Gastrocnemius medialis (tissue), 4 donors: ENCODE measurements around the gene LYL1. TPM values are rescaled to one million over a fixed set of nuclear protein-coding genes. Genes with fewer than 3 reads are reported as not detected.

Experiments used
- ATAC-seq, 2 donors: fragments of 150-250 bp; one replicate each; pipeline ENCODE4 v1.9.1; 2016
- DNase-seq, 2 donors: peaks; one replicate each; pipeline ENCODE4 v3.0.0-alpha.2; 2019
- H3K27ac ChIP-seq, 4 donors: fragments of 200-600 bp; sonication (generic); 1 replicate in 1 of 4; 2 replicates in 3 of 4; pipeline ENCODE4 v1.5.1; 2016 to 2018; ENCODE audit warnings: mild to moderate bottlenecking in 2 of 4, moderate library complexity in 1 of 4
- H3K27me3 ChIP-seq, 3 donors: fragments of 200-600 bp; sonication (generic) in 2 of 3; 1 replicate in 1 of 3; 2 replicates in 2 of 3; pipeline versions ENCODE4 v1.5.1 to v1.6.0; 2016 to 2019; ENCODE audit warnings: mild to moderate bottlenecking in 1 of 3, moderate library complexity in 1 of 3
- H3K36me3 ChIP-seq, 2 donors: fragments of 200-600 bp; sonication (generic) in 1 of 2; one replicate each; pipeline ENCODE4 v1.5.1; 2017 to 2018
- H3K4me1 ChIP-seq, 2 donors: fragments of 200-600 bp; sonication (generic) in 1 of 2; one replicate each; pipeline ENCODE4 v1.5.1; 2016 to 2017; ENCODE audit warnings: mild to moderate bottlenecking in 2 of 2
- H3K4me3 ChIP-seq, 4 donors: fragments of 200-600 bp; sonication (generic) in 3 of 4; 1 replicate in 1 of 4; 2 replicates in 3 of 4; pipeline ENCODE4 v1.5.1; 2016 to 2019; ENCODE audit warnings: mild to moderate bottlenecking in 2 of 4
- H3K9me3 ChIP-seq, 3 donors: fragments of 200-600 bp; sonication (generic) in 2 of 3; 1 replicate in 1 of 3; 2 replicates in 2 of 3; pipeline ENCODE4 v1.5.1; 2016 to 2019
- POLR2A ChIP-seq, 2 donors: fragments of 450-650 bp; IDR thresholded peaks; one replicate each; pipeline ENCODE4 v1.6.1; 2017; ENCODE audit warnings: antibody characterized with exemption in 2 of 2, mild to moderate bottlenecking in 2 of 2, moderate library complexity in 2 of 2
- in situ Hi-C, 4 donors: fragments of 200-750 bp; cut with MboI; loops; one replicate each; pipeline versions ENCODE4 v1.15.0 to v1.8.0; 2017; ENCODE audit warnings: low sequenced_read_pairs in 4 of 4
- intact Hi-C: fragments of 100-400 bp; cut with DNase I; formaldehyde crosslinking; loops from one replicate; pipeline ENCODE4 v1.15.1; 2023; ENCODE audit warnings: low total_unique reads
- total RNA-seq, 4 donors: library from RNA; depleted of rRNA; stranded (reverse); fragments of >200 nt; gene quantifications; one replicate each; pipeline versions ENCODE4 v1.1.0 to v1.2.3, GENCODE V29; 2016
- TF ChIP-seq, protein P1 (sequence below), 5 experiments: fragments of 450-650 bp in 3 of 5; fragments of 200-600 bp in 2 of 5; sonication (generic) in 2 of 5; IDR thresholded peaks in 4 of 5; conservative IDR thresholded peaks in 1 of 5; 1 replicate in 4 of 5; 2 replicates in 1 of 5; pipeline ENCODE4 v1.5.1; 2016 to 2019; ENCODE audit warnings: antibody characterized with exemption in 5 of 5, mild to moderate bottlenecking in 3 of 5, moderate library complexity in 3 of 5

The LYL1 gene
- total RNA-seq, 4 donors from 2014 or later = 2.6 to 5.0 (median 3.1) TPM

DNA sequence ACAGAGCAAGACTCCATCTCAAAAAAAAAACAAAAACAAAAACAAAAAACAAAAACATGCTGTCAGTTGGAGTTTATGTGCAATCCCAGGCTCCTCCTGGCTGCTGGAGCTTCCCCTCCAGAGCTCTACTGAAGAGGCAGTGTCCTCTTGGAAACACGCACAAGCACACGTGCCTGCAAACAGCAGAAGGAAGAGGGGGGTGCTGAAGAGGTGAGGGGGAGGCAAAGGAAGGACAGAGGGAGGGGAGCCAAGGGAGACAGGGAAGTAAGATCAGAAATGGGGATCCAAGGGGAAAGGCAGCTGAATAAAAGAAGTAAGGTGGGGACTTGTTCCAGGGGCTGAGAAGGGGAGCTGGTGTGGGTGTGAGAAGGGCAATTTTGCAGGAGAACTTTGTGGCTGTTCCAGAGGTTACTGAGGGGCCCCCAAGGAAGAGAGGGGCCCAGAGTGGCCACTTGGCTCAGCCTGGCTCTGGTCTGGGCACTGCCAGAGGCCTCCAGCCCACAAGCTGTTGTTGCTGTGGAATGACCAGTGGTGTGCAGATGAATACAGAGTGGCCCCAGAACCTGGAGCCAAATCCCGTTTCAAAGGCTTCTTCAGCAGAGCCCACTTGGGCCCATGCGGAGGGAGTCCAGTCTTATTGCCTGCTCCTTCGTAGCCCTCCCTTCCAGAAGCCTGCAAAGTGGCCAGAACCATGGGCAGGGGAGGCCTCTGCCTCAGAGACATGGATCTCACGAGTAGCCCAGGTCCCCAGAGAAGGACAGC lies 34.4 kb downstream of the LYL1 start:
- DNase-seq = peak in 1 of 2 donors; percentile 63
- Histone ChIP-seq H3K27me3 (no peaks in the 10 kb centered on the region), H3K4me1 (peaks cover 78 to 88% of the 10 kb centered on the region in 2 donors), H3K4me3 (no peak overlapping the region), H3K36me3 (no peaks in the 10 kb centered on the region), H3K9me3 (no peaks in the 10 kb centered on the region), H3K27ac (peak overlapping the region; percentile 92 to 100 (median 96))
- TF ChIP-seq, protein P1, sequence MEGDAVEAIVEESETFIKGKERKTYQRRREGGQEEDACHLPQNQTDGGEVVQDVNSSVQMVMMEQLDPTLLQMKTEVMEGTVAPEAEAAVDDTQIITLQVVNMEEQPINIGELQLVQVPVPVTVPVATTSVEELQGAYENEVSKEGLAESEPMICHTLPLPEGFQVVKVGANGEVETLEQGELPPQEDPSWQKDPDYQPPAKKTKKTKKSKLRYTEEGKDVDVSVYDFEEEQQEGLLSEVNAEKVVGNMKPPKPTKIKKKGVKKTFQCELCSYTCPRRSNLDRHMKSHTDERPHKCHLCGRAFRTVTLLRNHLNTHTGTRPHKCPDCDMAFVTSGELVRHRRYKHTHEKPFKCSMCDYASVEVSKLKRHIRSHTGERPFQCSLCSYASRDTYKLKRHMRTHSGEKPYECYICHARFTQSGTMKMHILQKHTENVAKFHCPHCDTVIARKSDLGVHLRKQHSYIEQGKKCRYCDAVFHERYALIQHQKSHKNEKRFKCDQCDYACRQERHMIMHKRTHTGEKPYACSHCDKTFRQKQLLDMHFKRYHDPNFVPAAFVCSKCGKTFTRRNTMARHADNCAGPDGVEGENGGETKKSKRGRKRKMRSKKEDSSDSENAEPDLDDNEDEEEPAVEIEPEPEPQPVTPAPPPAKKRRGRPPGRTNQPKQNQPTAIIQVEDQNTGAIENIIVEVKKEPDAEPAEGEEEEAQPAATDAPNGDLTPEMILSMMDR (IDR thresholded peaks at IDR 0.05 in 4 of 5, conservative IDR thresholded peaks at IDR 0.05 in 1 of 5) = no peak
- no peak for TF ChIP-seq POLR2A (IDR thresholded peaks at IDR 0.05)
- intact Hi-C loops = no loop called here
- in situ Hi-C loops = no loop called here
- peak in 1 of 2 donors; percentile 14 for ATAC-seq

DNA sequence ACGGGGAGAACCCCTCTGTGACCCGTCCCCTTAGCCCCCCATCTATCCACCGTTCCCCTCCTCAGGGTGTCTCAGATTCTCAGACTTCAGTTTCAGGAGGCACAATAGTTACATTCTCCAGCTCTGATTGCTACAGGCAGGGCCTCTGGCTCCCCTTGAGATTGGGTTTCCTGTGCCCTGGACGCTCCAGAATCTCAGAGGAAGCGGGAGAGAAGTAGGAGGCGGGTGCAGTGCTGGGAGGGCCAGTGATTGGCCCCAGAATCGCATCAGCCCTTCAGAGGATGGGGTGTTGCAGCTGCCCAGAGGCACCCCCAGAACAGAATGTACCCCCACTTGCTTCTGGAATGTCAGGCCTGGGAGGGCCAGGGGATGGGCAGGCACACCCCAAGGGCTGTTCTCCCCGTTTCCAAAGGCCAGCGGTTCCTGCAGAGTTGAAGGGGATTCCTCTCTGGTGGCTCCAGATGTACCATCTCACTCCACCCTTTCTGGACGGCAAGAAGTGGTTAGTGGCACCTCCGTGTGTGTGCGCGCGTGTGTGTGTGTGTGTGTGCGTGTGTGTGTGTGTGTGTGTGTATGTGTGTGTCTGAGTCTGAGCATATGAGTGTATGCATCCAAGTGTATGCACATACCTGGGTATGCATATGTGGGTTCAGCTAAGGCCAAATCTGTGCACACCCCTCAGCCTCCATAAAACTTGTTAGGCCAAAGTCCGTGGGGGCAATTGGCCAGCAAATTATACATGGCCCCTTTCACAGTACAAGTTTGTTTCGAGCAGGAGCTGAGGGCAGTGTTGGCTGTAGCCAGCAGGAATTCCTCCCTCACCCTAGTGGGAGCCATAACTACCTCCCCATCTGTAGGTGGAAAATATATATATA lies 35.5 kb downstream of the LYL1 start:
- peak in 1 of 2 donors; percentile 65 for DNase-seq
- intact Hi-C loops = no loop called here
- H3K4me3 ChIP-seq = no peak overlapping the region
- no peaks in the 10 kb centered on the region for H3K27me3 ChIP-seq
- ATAC-seq = peak in 1 of 2 donors; percentile 19
- no peaks in the 10 kb centered on the region for H3K36me3 ChIP-seq
- in situ Hi-C loops = no loop called here
- H3K4me1 ChIP-seq = peaks cover 89 to 99% of the 10 kb centered on the region in 2 donors
- H3K27ac ChIP-seq = peak overlapping the region; percentile 92 to 100 (median 96)
- no peaks in the 10 kb centered on the region for H3K9me3 ChIP-seq
- TF ChIP-seq, protein P1 (IDR thresholded peaks at IDR 0.05 in 4 of 5, conservative IDR thresholded peaks at IDR 0.05 in 1 of 5) = no peak
- no peak for TF ChIP-seq POLR2A (IDR thresholded peaks at IDR 0.05)

- H3K4me1 ChIP-seq = peaks cover 93 to 98% of the 10 kb centered on the region in 2 donors
- no peak overlapping the region for H3K4me3 ChIP-seq
- in situ Hi-C loops = no loop called here
- H3K36me3 ChIP-seq = no peaks in the 10 kb centered on the region
- DNase-seq (no peak), ATAC-seq (no peak)
- intact Hi-C loops = no loop called here
- H3K27me3 ChIP-seq = no peaks in the 10 kb centered on the region
- H3K9me3 ChIP-seq = no peaks in the 10 kb centered on the region
- TF ChIP-seq, protein P1 (IDR thresholded peaks at IDR 0.05 in 4 of 5, conservative IDR thresholded peaks at IDR 0.05 in 1 of 5) = no peak
- no peak for TF ChIP-seq POLR2A (IDR thresholded peaks at IDR 0.05)
- H3K27ac ChIP-seq = peak overlapping the region; percentile 92 to 100 (median 96)
Observed at GRCh38 chr19:13066226-13066625, 36.4 kb downstream of the LYL1 start.

GRCh38 chr19:13064092-13064489 lies 38.6 kb downstream of the LYL1 start:
- DNase-seq (peak; percentile 61 to 84), ATAC-seq (peak; percentile 43 to 55)
- Histone ChIP-seq H3K36me3 (no peaks in the 10 kb centered on the region), H3K4me3 (peak overlapping the region in 2 of 4 donors; percentile 19 to 26), H3K27ac (peak overlapping the region; percentile 92 to 100 (median 96)), H3K9me3 (no peaks in the 10 kb centered on the region), H3K4me1 (peaks cover 95 to 96% of the 10 kb centered on the region in 2 donors), H3K27me3 (no peaks in the 10 kb centered on the region)
- no peak for TF ChIP-seq POLR2A (IDR thresholded peaks at IDR 0.05)
- TF ChIP-seq, protein P1 (IDR thresholded peaks at IDR 0.05 in 4 of 5, conservative IDR thresholded peaks at IDR 0.05 in 1 of 5) = no peak
- intact Hi-C loops (loop anchor here (5.0 kb wide), 2 partner anchors 37 to 62 kb away; no protein-coding TSS in a partner anchor), in situ Hi-C loops (no loop called here)
